ENCODE measurements around the gene OVCA2. TPM values are rescaled to one million over a fixed set of nuclear protein-coding genes. Genes with fewer than 3 reads are reported as not detected.

OVCA2 gene
- total RNA-seq, 1 experiment from 2014 or later = 33.5 TPM

DNA sequence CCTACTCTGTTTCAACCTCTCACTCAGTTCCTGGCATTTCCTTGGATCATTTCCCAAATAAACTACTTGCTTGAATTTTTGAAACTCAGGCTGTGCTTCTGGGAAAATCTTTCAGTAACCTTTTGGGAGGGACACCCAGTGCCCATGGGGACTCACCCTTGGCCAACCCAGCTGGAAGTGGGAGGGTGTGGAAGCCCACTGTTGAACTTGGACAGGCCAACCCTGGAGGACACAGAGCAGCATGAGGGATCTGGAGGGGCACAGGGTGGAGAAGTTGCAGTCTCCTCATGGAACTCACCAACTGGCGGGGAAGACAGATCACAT, 27.9 kb upstream of the OVCA2 start:
- no peaks in the 10 kb centered on the region for H3K27me3 Mint-ChIP-seq (ENCODE audit: insufficient read depth, unreplicated experiment)

DNA sequence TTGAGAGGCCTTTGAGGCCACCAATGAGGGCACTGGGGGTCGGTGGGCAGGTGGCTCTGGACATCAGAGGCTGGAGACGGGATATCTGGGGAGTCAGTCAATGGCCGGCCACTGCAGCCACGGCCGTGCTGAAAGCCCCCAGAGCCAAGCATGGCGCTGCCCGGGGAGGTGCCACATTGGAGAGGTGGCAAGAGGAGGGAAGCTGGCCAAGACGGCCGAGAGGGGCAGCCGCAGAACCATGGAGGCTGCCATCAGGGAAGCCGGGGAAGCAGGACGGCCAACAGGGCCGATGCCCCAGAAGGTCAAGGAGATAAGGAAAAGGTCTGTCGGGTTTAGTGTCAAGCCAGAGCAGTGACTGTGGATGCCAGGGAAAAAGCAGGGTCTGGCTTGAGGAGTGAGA, 26.5 kb upstream of the OVCA2 start:
- POLR2A ChIA-PET = no interaction called here
- no peaks in the 10 kb centered on the region for H3K27me3 Mint-ChIP-seq (ENCODE audit: insufficient read depth, unreplicated experiment)
- no peaks in the 10 kb centered on the region for H3K36me3 Mint-ChIP-seq (ENCODE audit: insufficient read depth, unreplicated experiment)

More for the DNA sequence above, 27.9 kb upstream of the OVCA2 start:
- H3K36me3 Mint-ChIP-seq (ENCODE audit: insufficient read depth, unreplicated experiment) = no peaks in the 10 kb centered on the region
- ChIA-PET CTCF (interaction anchor here (0.7 to 1.1 kb wide), 2 partner anchors 32 to 104 kb away, joined by 3 read pairs; no protein-coding TSS in a partner anchor), POLR2A (interaction anchor here (0.7 to 4.2 kb wide), 3 partner anchors 11 to 94 kb away, joined by 3 to 24 read pairs (median 3); partner anchors contain the start of gene RTN4RL1)
- DNase-seq (ENCODE audit: unreplicated experiment) = peak; percentile 39
- TF ChIP-seq, protein P1, sequence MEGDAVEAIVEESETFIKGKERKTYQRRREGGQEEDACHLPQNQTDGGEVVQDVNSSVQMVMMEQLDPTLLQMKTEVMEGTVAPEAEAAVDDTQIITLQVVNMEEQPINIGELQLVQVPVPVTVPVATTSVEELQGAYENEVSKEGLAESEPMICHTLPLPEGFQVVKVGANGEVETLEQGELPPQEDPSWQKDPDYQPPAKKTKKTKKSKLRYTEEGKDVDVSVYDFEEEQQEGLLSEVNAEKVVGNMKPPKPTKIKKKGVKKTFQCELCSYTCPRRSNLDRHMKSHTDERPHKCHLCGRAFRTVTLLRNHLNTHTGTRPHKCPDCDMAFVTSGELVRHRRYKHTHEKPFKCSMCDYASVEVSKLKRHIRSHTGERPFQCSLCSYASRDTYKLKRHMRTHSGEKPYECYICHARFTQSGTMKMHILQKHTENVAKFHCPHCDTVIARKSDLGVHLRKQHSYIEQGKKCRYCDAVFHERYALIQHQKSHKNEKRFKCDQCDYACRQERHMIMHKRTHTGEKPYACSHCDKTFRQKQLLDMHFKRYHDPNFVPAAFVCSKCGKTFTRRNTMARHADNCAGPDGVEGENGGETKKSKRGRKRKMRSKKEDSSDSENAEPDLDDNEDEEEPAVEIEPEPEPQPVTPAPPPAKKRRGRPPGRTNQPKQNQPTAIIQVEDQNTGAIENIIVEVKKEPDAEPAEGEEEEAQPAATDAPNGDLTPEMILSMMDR (IDR thresholded peaks at IDR 0.05; ENCODE audit: unreplicated experiment) = no peak
- no peaks in the 10 kb centered on the region for H3K9me3 Mint-ChIP-seq (ENCODE audit: unreplicated experiment)
- peaks cover 33% of the 10 kb centered on the region for H3K4me1 Mint-ChIP-seq (ENCODE audit: insufficient read depth, unreplicated experiment)
- BruUV-seq (replicated peaks) = no TSS peak
- H3K4me3 Mint-ChIP-seq (ENCODE audit: unreplicated experiment) = no peak overlapping the region
- H3K27ac Mint-ChIP-seq (ENCODE audit: low read depth, unreplicated experiment) = no peak overlapping the region
- intact Hi-C loops (cut with micrococcal nuclease) = no loop called here

DNA sequence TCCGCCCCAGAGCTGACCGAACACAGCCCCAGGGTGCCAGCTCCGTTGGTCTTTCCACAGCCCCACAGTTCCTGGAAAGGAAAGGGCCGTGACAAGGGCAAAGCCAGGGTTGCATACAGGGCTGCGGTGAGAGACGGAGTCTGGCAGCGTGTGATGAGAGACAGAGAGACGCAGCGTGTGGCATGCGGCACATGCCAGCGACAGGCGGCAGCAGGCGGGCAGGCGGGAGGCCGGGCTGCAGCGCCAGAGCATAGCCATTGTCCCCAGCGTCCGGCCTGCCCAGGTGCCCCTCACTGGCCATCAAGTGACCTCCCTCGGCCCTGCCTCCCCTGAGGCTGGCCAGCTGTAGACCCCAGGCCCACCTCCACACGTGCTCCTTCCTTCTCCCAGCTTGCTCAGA, 25.3 kb upstream of the OVCA2 start:
- Mint-ChIP-seq H3K9me3 (ENCODE audit: unreplicated experiment) (no peaks in the 10 kb centered on the region), H3K27ac (ENCODE audit: low read depth, unreplicated experiment) (no peak overlapping the region), H3K36me3 (ENCODE audit: insufficient read depth, unreplicated experiment) (no peaks in the 10 kb centered on the region), H3K27me3 (ENCODE audit: insufficient read depth, unreplicated experiment) (no peaks in the 10 kb centered on the region), H3K4me3 (ENCODE audit: unreplicated experiment) (no peak overlapping the region), H3K4me1 (ENCODE audit: insufficient read depth, unreplicated experiment) (peaks cover 34% of the 10 kb centered on the region)
- TF ChIP-seq, protein P1 (IDR thresholded peaks at IDR 0.05; ENCODE audit: unreplicated experiment) = no peak
- intact Hi-C loops (cut with micrococcal nuclease) = no loop called here
- no TSS peak for BruUV-seq (replicated peaks)
- CTCF ChIA-PET = interaction anchor here (0.6 kb wide), 1 partner anchor 26 kb away, joined by 3 read pairs; no protein-coding TSS in a partner anchor
- DNase-seq (ENCODE audit: unreplicated experiment) = no peak
- POLR2A ChIA-PET = no interaction called here

More for the DNA sequence above, 26.5 kb upstream of the OVCA2 start:
- DNase-seq (ENCODE audit: unreplicated experiment) = no peak
- TF ChIP-seq, protein P1 (IDR thresholded peaks at IDR 0.05; ENCODE audit: unreplicated experiment) = no peak
- CTCF ChIA-PET = interaction anchor here (0.9 kb wide), 1 partner anchor 297 kb away, joined by 4 read pairs; no protein-coding TSS in a partner anchor
- no peak overlapping the region for H3K4me3 Mint-ChIP-seq (ENCODE audit: unreplicated experiment)
- no peak overlapping the region for H3K27ac Mint-ChIP-seq (ENCODE audit: low read depth, unreplicated experiment)
- H3K4me1 Mint-ChIP-seq (ENCODE audit: insufficient read depth, unreplicated experiment) = peaks cover 39% of the 10 kb centered on the region
- intact Hi-C loops (cut with micrococcal nuclease) = no loop called here
- BruUV-seq (replicated peaks) = no TSS peak
- no peaks in the 10 kb centered on the region for H3K9me3 Mint-ChIP-seq (ENCODE audit: unreplicated experiment)

DNA sequence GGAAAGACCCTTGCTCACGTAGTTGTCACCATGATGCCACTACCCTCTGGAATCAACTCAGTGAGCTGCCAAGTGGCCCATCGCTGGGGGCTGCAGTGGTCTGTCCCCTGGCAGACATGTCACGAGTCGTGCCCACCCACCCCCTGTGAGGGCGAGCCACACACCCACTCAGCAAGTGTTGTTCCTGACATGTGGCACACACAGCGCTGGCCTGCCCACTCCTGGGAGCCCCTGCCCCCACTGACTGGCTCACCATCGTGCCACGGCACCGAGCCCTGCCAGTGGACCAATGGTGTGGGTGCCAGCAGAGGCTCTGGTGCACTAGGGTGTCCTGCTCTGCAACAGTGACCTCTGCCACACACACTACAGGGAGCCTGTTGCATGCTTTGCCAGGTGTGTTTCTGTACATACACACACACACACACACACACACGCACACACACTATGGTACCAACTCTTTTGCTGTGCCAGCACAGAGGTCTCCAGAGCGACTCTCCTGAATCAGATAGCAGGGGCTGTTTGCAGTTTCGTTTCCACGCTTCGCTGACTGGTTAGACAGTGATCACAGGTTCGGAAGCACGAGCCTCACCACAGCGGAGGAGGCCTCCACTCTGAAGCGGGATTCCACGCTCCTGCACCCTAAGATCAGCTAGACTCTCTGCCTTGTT, 24.4 kb upstream of the OVCA2 start:
- TF ChIP-seq, protein P1 (IDR thresholded peaks at IDR 0.05; ENCODE audit: unreplicated experiment) = no peak
- no TSS peak for BruUV-seq (replicated peaks)
- H3K27me3 Mint-ChIP-seq (ENCODE audit: insufficient read depth, unreplicated experiment) = no peaks in the 10 kb centered on the region

More for the DNA sequence above, 24.4 kb upstream of the OVCA2 start:
- H3K27ac Mint-ChIP-seq (ENCODE audit: low read depth, unreplicated experiment) = no peak overlapping the region
- CTCF ChIA-PET = no interaction called here
- H3K36me3 Mint-ChIP-seq (ENCODE audit: insufficient read depth, unreplicated experiment) = no peaks in the 10 kb centered on the region
- no peaks in the 10 kb centered on the region for H3K9me3 Mint-ChIP-seq (ENCODE audit: unreplicated experiment)
- DNase-seq (ENCODE audit: unreplicated experiment) = no peak
- H3K4me1 Mint-ChIP-seq (ENCODE audit: insufficient read depth, unreplicated experiment) = peaks cover 25% of the 10 kb centered on the region
- intact Hi-C loops (cut with micrococcal nuclease) = no loop called here
- POLR2A ChIA-PET = no interaction called here
- H3K4me3 Mint-ChIP-seq (ENCODE audit: unreplicated experiment) = no peak overlapping the region
